Measurements from ENCODE around the gene TAF4.
"Not testable (repeated sequence)": the region's sequence is repeated elsewhere in the genome, so short reads cannot be mapped to it uniquely, and the experiment has no call there.

Gene TAF4

DNA sequence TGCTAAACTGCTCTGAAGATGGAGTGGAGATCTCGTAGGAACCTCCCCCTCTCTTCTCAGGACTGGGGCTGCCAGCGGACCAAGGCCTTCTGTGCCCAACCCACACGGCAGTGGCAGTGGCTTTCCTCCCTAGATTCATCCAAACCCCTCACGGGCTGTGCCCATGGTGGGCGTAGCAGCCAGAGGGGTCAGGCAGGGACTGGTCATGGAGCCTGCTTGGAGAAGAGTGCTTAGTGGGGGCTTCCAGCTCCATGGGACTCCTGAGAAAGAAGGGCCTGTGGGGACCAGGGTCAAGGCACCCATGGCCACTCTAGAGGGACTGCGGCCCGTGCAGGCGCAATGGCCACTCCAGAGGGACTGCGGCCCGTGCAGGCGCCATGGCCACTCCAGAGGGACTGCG, 86.6 kb downstream of the TAF4 start:
- no peak for DNase-seq (ENCODE audit: low read depth, low spot score)

GRCh38 chr20:61978491-61978890, 87.2 kb downstream of the TAF4 start:
- DNase-seq (ENCODE audit: low read depth, low spot score): no peak

GRCh38 chr20:61977419-61977786, 88.3 kb downstream of the TAF4 start:
- no peak for DNase-seq (ENCODE audit: low read depth, low spot score)

- DNase-seq (ENCODE audit: low read depth, low spot score): no peak
Observed at GRCh38 chr20:61976644-61977418, 88.8 kb downstream of the TAF4 start.

- no peak for DNase-seq (ENCODE audit: low read depth, low spot score)
Observed at GRCh38 chr20:61976263-61976643, 89.4 kb downstream of the TAF4 start.

DNA sequence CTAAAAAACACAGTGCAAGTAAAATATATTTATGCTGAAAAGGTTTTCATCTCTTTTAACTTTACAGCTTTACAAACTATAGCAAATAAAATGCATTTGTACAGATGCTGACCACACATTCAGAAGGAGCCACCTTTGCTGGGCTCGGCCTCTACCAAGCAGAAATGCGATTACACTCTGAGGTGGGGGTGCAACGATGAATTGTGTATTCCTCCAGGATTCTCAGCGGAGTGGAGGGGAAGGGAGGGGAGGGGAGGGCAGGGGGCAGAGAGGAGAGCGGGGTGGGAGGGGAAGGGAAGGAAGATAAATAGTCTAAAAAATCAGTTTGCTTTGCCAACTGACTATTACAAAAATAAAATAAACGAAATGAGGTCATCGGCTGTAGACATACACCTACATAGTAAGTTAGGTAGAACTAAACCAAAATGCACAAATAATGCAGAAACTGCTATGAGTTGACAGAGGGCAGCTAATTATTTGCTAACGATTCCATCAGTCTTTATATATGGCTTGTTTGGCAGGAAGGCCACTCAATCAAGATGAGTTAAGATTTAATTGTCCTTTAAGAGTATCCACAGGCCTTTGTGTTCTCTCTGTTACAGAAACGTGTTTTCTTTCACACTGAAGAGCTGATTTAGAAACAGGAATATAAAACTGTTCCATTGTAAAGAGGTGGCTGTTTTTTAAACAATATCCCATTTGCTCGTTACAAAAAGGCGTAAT, 90.1 kb downstream of the TAF4 start:
- DNase-seq (ENCODE audit: low read depth, low spot score): no peak

GRCh38 chr20:61974357-61974665, 91.4 kb downstream of the TAF4 start:
- DNase-seq (ENCODE audit: low read depth, low spot score): no peak

DNA sequence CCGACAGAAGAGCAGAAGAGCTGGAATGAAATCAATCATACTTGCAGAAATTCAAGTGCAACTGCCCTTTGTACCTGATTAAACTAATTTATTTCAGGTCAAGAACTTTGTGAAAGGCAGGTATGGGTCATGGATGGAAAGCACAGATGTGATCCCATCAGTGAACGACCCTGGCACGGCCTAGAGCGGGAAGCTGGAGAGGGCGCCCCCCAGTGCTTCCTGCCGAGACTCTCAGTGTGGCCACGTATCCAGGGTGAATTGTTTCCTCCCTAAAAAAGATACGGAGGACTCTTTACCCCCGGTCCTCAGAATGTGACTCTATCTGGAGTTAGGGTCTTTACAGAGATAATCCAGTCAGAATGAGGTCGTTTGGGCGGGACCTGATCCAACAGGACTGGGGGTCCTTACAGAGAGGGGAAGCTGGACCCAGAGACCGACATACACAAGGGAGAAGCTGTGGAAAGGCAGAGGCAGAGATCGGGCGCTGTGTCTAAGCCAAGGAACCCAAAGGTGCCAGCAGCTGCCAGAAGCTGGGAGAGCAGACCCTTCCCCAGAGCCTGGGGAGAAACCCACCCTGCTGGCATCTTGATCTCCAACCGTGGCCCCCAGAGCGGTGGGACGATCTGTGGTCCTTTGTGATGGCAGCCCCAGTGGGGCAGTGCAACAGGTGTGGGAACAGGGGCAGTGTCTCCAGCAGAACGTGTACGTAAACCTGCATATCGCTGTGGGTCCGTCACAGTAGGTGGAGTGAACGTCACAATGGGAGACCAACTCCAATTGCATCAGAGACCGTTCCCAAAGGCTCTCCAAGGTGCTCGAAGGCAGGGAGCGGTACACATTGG, 91.9 kb downstream of the TAF4 start:
- DNase-seq (ENCODE audit: low read depth, low spot score): no peak

DNA sequence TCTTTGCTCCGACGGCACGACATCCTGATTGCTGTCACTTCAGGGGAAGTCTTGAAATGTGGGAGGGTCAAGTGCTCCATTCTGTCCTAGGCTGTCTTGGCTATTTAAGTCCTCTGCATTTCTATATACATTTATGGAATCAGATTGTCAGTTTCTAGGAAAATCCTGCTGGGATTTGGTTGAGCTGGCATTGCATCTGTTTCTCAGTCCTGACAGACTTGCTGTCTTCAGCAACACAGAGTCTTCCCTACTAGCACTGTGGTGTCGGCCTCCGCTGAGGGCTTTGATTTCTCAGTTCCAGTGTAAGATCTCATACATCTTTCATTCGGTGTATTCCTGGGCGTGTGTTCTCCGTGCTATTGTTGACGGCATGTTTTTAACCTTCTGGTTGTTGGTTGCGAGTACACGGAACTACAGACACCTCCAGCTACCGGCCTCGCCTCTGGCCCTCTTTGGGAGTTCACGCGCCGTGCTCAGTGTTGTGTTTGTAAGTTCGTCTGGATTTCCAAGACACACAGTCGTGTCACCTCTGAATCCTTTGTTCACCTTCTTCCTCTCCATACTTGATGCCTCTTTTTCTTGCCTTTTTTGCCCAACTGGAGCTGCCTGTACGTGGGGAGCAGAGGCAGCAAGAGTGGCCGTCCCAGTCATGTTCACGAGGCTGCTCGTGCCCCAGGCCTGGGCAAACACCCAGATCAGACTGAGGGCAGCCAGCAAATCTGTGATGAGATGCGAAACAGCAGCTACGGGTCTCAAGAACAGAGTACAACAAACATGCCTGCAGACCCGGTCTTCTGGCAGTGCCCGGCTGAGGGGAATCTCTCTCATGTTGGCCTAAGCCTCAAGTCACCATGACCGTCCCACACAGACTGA, 92.8 kb downstream of the TAF4 start:
- no peak for DNase-seq (ENCODE audit: low read depth, low spot score)

GRCh38 chr20:61971595-61971994, 94.1 kb downstream of the TAF4 start:
- DNase-seq (ENCODE audit: low read depth, low spot score): not testable (repeated sequence)

DNA sequence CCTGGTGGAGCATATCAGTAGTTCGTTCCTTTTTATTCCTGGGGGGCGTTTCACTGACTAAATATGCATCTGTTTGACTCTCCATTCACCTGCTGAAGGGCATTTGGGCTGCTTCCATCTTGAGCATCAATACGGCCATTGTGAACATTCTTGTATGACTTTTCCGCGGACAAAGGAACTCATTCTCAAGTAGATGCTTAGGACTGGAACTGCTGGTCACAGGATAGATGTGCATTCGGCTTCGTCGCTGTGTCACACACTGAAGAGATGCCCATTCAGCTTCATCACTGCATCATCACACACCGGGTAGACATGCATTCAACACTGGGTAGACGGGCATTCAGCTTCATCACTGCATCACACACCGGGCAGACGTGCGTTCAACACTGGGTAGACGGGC, 95.3 kb downstream of the TAF4 start:
- no peak for DNase-seq (ENCODE audit: low read depth, low spot score)

- no peak for DNase-seq (ENCODE audit: low read depth, low spot score)
Observed at GRCh38 chr20:61969806-61970205, 95.9 kb downstream of the TAF4 start.

- no peak for DNase-seq (ENCODE audit: low read depth, low spot score)
Observed at GRCh38 chr20:61968932-61969331, 96.7 kb downstream of the TAF4 start.

GRCh38 chr20:61968036-61968810, 97.5 kb downstream of the TAF4 start:
- DNase-seq (ENCODE audit: low read depth, low spot score): no peak

GRCh38 chr20:61967300-61967699, 98.4 kb downstream of the TAF4 start:
- no peak for DNase-seq (ENCODE audit: low read depth, low spot score)

GRCh38 chr20:61966492-61967244, 99.0 kb downstream of the TAF4 start:
- no peak for DNase-seq (ENCODE audit: low read depth, low spot score)

DNA sequence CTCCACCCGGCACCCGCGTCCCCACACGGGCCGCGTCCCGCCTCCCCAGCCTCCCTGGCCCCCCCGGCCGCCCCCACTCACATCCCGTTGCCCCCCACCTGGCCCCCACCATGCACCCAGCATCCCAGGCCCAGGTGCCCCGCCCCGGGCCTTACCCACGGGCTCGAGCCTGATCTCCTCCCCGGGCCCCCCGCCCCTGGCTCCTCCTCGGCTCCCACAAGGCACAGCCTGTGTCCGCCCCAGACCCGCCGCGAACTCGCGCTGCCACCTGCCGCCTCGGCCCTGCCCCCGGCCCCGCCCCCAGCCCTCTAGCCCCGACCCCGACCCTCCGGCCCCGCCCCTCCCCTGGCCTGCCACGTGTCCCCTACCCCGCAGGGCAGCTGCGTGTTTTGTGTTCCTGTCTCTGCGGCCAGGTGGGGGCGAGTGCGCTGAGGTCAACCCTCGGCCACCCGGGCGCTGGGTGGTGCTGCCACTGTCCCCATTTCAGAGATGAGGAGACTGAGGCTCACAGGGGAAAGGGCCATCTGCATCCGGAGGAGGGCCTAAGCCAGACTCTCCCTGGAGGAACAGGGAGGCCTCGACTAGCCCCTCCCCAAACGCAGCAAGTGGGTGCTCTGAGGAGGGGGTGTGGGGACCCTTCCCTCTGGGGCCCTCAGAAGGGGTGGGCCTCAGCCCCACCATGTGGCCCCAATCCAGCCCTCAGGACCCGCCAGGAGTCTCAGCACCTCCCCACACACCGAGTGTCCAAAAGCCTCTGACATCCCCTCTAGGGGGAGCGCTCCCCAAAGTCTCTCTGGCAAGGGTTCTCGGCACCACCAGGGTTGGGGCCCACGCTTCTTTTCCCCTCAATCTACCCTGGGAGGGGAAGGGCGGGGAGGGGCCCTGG, 99.8 kb downstream of the TAF4 start:
- no peak for DNase-seq (ENCODE audit: low read depth, low spot score)

DNA sequence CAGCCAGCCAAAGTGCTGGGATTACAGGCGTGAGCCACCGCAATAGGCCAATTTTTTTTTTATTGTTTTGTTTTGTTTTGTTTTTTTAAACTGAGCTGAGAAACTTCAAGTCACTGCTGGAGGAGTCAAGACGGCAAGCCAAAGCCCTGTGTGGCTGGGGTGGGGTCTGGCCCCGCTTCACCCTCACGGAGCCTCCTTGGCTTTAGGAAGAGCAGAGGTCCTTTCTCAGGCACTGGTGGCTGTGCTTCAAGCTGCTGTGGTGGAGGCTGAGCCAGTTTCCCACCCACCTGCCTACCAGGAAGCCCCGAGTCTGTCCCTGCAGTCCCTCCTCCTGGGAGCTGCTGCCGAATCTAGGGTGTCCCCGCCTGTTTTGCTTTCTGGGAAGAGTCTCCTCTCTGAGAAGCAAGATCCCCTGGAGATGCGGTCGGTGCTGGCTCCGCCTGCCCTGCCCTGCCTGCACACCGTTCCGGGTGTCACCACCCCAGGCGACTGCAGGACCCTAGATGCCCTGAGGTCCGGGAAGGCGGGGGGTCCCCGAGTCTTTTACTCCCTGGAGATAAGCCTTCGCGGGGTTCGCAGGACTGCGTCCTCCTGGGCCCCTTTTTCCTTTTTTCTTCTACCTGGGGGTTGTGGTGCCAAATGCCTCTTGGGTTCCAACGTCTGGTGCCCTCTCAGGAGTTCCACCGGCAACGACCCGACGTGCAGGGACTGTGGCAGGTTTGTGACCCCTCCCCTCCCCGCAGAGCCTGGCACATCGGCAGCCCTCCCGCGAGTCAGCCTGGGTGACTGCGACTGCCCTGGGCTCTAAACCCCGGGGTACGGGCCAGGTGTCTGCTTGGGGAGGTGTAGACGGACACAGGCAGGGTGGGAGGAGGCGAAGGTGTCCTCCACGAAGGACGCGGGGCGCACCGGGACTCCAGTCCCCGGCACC, 100.7 kb downstream of the TAF4 start:
- no peak for DNase-seq (ENCODE audit: low read depth, low spot score)

Data from astrocyte of the hippocampus (primary cell).